Large intestine (tissue), 3 donors: Measurements from ENCODE around the gene TOGARAM2. TPM values are rescaled to one million over a fixed set of nuclear protein-coding genes. Genes with fewer than 3 reads are reported as not detected.
A peak's percentile ranks its signal among the peaks of the same experiment; 100 is the strongest.
"Not testable (repeated sequence)": the region's sequence is repeated elsewhere in the genome, so short reads cannot be mapped to it uniquely, and the experiment has no call there.

ENCODE experiments used
- DNase-seq, 2 donors: peaks; one replicate each; pipeline versions ENCODE4 v3.0.0 to v3.0.0-alpha.2; 2013
- H3K27ac ChIP-seq: one replicate; pipeline ENCODE4 v1.5.1; 2013; ENCODE audit warnings: low read length
- H3K27me3 ChIP-seq: 2 replicates; pipeline ENCODE4 v1.6.1; 2013; ENCODE audit warnings: low read length; ENCODE audit not compliant: control insufficient read depth, insufficient read depth
- H3K36me3 ChIP-seq: 2 replicates; pipeline ENCODE4 v1.6.1; 2013; ENCODE audit warnings: low read length; ENCODE audit not compliant: control insufficient read depth, insufficient read depth
- H3K4me1 ChIP-seq: one replicate; pipeline ENCODE4 v1.6.1; 2013; ENCODE audit warnings: low read length; ENCODE audit not compliant: control insufficient read depth, insufficient read depth
- H3K4me3 ChIP-seq: one replicate; pipeline ENCODE4 v1.5.1; 2013; ENCODE audit warnings: low read length
- H3K9me3 ChIP-seq: one replicate; pipeline ENCODE4 v1.6.1; 2013; ENCODE audit warnings: mild to moderate bottlenecking, low read depth, low read length, moderate library complexity; ENCODE audit not compliant: control insufficient read depth
- WGBS: methylation state at CpG from one replicate; pipeline ENCODE4 v1.1.5; 2013; ENCODE audit warnings: low lambda C conversion rate; ENCODE audit not compliant: insufficient coverage; 5-methylcytosine and 5-hydroxymethylcytosine counted together
- polyA plus RNA-seq: library from polyadenylated mRNA; unstranded; fragments of 120-200 nt; gene quantifications from one replicate; pipeline ENCODE4 v1.2.1, GENCODE V29; 2013

The TOGARAM2 gene
- polyA plus RNA-seq, 1 donor = 2.1 TPM

DNA sequence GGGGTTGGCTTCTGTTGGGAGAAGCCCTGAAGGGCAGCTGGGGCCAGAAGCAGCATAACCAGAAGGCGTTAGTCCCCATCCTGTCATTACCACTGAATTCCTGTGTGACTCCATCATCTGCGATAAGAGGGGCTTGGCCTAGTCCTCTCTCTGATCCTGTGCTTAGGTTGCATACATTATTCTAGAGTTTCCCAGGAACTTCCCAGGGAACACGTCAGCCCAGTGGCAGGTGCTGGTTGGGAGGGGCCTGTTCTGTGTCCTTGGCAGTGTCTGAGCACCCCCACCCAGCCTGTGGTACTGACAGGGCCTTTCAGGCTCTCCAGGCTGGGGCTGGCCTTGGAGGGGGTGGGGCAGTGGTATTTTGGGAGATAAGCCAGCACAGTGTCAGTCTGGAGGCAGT is 4.5 kb upstream of the TOGARAM2 start:
- Histone ChIP-seq H3K27me3 (no peaks in the 10 kb centered on the region), H3K36me3 (no peaks in the 10 kb centered on the region), H3K4me3 (no peak overlapping the region), H3K4me1 (peaks cover 3% of the 10 kb centered on the region), H3K27ac (no peak overlapping the region), H3K9me3 (no peaks in the 10 kb centered on the region)
- no CpG with 5 or more reads among the region's 3 CpGs for WGBS
- peak in 1 of 2 donors; percentile 64 for DNase-seq

DNA sequence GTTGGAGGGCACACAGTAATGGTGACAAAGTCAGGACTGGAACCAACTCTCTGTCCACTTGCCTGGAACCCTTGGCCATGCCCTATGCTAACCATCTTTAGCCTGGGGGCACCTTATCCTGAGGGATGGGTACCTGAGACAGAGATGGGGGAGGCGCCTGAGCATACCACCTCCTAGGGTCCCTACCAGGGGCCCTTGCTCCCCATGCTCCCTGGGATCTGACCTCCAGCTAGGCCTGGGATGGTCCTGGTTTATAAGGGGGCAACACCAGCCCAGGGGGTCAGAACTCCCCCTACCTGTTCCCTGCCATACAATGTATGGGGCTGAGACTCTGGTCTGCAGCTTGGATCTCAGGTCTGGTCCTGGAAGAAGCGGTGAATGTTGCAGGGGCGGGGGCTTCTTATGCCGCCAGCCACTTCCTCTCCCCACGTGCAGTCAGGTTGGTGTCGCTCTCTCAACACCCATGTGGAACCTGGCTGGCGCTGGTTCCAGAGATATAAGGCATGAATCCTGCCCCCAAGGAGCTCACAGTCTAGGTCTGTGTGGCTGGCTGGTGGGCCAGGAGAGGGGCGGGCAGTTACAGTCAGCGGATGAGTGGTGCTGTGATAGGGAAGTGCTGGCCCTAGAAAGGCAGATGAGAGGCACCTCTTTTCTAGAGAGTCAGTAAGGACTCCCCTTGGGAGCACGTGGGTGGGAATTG is 3.8 kb upstream of the TOGARAM2 start:
- H3K27me3 ChIP-seq = no peaks in the 10 kb centered on the region
- no peak overlapping the region for H3K27ac ChIP-seq
- DNase-seq = no peak
- no CpG with 5 or more reads among the region's 10 CpGs for WGBS
- no peaks in the 10 kb centered on the region for H3K36me3 ChIP-seq
- H3K4me3 ChIP-seq = no peak overlapping the region
- H3K4me1 ChIP-seq = peaks cover 3% of the 10 kb centered on the region
- no peaks in the 10 kb centered on the region for H3K9me3 ChIP-seq

DNA sequence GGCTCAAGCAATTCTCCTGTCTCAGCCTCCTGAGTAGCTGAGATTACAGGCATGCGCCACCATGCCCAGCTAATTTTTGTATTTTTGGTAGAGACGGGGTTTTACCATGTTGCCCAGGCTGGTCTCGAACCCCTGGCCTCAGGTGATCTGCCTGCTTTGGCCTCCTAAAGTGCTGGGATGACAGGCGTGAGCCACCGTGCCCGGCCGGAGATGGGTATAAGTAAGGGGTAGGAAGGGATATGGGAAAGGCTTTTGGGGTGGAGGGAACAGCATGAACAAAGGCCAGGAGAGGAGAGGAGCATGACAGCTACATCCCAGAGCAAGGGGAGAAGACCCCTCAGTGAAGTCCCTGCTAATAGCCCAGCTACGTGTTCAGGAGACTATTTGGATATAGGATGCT is 3.1 kb upstream of the TOGARAM2 start:
- WGBS = no CpG with 5 or more reads among the region's 8 CpGs
- not testable (repeated sequence) for H3K27ac ChIP-seq, H3K27me3 ChIP-seq, DNase-seq, H3K4me1 ChIP-seq, H3K36me3 ChIP-seq, H3K9me3 ChIP-seq, H3K4me3 ChIP-seq

DNA sequence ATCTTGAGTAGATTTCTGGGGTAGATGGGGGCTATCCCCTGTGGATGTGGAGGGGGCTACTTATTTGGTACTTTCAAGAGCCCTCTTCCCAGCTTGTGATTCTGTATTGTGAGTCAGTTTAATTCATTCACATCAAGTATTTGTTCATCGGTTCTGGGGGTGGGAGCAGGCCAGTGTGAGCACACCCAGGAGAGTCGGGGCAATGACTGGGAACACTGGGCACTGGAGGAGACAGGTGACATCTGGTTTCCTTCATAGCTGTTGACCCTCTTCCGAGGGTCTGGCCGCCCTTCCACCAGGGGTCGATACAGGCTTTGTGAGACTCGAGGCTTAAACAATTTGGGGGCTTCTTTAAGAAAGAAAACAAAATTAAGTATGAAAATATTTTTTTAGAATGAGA is 2.5 kb upstream of the TOGARAM2 start:
- H3K9me3 ChIP-seq = no peaks in the 10 kb centered on the region
- H3K4me1 ChIP-seq = peaks cover 3% of the 10 kb centered on the region
- no peaks in the 10 kb centered on the region for H3K27me3 ChIP-seq
- no peak overlapping the region for H3K27ac ChIP-seq
- H3K36me3 ChIP-seq = no peaks in the 10 kb centered on the region
- 80% methylated on average over 1 of the region's 6 CpGs for WGBS
- DNase-seq = no peak
- H3K4me3 ChIP-seq = no peak overlapping the region

DNA sequence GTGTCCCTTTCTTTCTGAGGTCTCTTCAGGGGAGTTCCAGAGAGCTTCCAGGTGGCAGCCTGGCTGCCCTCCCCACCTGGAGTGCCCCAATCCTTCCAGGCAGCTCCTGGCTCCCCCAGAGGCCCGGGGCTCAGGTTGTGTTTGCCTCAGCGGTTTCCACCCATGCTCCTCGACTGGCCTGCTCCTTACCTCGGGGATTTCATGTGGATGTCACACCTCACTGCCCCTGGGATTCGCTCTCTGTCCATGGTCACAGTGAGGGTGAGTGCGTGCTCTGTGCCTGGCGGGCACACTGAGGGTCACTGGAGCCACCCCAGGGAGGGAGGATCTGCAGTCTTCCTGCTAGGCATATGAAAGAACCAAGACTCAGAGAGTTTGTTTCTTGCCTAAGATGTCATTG is 2.1 kb upstream of the TOGARAM2 start:
- Histone ChIP-seq H3K36me3 (no peaks in the 10 kb centered on the region), H3K27ac (no peak overlapping the region), H3K9me3 (no peaks in the 10 kb centered on the region), H3K27me3 (no peaks in the 10 kb centered on the region), H3K4me1 (peaks cover 3% of the 10 kb centered on the region), H3K4me3 (no peak overlapping the region)
- WGBS = no CpG with 5 or more reads among the region's 7 CpGs
- DNase-seq = no peak

DNA sequence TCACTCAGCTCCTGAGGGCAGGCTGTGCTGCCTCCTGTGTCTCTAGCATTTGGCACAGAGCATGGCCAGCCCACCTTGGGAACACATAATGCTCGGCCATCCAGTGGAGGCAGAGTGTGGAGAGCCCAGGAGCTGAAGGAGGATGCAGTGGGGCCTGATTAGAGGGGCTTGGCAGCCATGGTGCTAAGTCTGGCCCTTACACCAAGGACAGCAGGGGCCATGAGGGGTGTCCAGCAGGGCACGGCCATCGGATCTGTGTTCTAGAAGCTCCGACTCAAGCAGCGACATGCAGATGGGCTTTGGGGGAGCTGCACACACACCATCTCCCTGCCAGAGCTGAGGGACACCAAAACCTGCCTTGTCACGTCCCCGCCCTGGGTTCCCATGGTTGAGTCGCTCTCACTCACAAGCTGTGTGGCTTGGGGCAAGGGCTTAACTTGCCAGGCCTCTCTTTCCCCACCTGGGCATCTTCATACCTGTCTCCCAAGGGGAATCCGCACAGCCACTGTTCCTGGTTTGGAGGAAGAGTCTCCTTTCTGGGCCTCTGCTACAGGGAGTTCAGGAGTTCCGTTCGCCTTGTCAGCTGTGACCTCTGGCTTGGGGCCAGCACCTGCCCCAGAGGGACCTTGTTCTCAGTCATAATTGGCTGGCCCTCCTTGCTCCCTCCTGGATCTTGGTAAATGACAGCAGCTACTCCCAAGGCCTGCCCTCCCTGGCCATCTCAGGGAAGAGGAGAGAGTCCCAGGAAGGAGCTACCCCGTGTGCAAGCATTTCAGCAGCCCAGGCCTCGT is 1.3 kb upstream of the TOGARAM2 start:
- no CpG with 5 or more reads among the region's 13 CpGs for WGBS
- DNase-seq = peak in 1 of 2 donors; percentile 38
- no peak overlapping the region for H3K4me3 ChIP-seq
- no peaks in the 10 kb centered on the region for H3K9me3 ChIP-seq
- no peak overlapping the region for H3K27ac ChIP-seq
- H3K36me3 ChIP-seq = no peaks in the 10 kb centered on the region
- no peaks in the 10 kb centered on the region for H3K27me3 ChIP-seq
- H3K4me1 ChIP-seq = peaks cover 3% of the 10 kb centered on the region

DNA sequence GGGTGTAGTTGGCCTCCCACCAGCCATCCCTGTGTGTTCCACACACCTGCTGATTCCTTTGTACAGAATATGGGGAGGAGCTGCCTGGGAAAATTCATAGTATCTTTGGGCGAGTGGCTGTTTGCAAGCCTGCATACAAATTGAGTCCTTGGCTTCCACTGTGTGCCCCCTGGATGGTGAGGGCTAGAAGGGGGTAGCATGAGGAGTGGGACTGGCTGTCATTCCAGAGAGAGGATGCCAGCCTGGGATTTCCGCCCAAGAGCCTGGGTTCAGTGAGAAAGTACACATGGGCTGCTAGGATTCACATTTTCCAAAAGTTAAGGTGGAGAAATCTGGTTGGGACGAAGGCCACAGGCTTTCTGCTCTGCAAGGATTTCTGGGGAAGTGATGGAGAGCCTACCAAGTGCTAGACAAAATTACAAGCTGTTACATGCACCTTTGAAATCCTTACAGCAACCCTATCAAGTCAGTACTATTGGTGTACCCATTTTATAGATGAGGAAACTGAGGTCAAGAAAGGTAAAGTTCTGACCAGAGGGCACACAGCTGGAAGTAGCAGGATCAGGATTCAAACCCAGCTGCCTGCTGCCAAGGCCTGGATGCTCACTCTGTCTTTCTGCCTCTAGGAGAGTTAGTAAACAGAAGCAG is 606 bp upstream of the TOGARAM2 start:
- H3K4me3 ChIP-seq = no peak overlapping the region
- WGBS = no CpG with 5 or more reads among the region's 3 CpGs
- H3K9me3 ChIP-seq = no peaks in the 10 kb centered on the region
- no peaks in the 10 kb centered on the region for H3K27me3 ChIP-seq
- peaks cover 3% of the 10 kb centered on the region for H3K4me1 ChIP-seq
- DNase-seq = no peak
- H3K36me3 ChIP-seq = no peaks in the 10 kb centered on the region
- H3K27ac ChIP-seq = peak overlapping the region; percentile 38

DNA sequence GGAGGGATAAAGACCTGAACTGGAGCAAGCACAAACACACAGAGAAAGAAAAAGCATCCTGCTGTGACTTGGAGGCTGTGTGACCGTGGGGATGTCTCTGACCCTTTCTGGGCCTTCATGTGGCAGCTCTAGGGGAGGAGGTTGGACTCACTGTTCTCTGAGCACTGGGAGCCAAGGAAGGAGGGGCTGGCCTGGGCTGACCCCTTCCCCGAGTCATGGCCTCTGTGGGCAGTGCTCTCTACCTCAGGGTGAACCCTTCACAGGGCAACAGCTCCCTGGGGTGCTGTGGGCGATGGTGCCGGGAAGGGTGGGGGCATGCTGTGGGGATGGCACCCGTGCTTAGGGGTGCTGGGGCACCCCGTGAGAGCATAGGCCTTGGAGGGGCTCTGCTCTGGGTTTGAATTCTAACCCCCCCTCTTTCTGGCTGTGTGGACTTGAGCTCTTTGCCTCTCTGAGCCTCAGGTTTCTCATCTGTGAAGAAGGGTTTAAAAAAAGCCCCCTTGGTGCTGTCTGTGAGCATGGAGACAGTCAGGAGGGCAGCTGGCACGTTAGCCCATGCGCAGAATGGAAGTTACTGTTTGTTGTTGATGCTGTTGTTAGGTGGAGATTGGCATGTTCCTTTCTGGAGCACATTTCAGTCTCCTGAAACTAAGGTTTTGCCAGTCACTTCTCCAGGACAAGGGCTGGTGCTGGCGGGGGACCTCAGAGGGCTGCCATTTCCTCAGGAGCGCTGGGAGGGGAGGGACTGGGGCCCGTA is 700 bp downstream of the TOGARAM2 start:
- Histone ChIP-seq H3K4me3 (no peak overlapping the region), H3K9me3 (no peaks in the 10 kb centered on the region), H3K27me3 (no peaks in the 10 kb centered on the region), H3K36me3 (no peaks in the 10 kb centered on the region), H3K27ac (peak overlapping the region; percentile 38), H3K4me1 (peaks cover 3% of the 10 kb centered on the region)
- no peak for DNase-seq
- WGBS = no CpG with 5 or more reads among the region's 11 CpGs

DNA sequence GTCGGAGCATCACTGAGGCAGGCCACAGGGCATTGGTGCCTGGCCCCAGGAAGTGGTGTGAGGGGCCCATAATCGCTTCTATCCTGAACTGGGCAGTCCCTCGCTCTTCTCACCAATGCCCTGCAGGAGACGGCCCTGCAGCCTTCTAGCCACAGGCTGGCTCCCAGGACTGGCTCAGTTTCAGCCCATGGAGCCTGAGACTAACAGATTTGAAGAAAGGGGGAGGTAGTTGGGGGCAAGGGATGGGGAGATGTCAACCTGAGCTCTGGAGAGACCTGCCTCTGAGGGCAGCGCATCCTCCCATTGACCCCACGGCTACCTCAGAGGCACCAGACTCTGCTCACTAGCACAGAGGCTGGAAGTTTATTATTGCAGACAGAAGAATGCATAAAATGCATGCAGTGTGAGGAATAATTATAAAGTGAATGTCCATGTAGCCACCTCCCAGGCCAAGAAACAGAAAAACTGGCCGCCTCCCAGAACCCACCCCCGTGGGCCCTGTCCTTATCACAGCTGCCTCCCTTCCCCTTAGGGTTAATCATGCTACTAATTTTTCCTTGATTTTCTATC is 1.4 kb downstream of the TOGARAM2 start:
- H3K36me3 ChIP-seq = no peaks in the 10 kb centered on the region
- H3K4me3 ChIP-seq = no peak overlapping the region
- H3K9me3 ChIP-seq = no peaks in the 10 kb centered on the region
- WGBS = 82% methylated on average over 2 of the region's 8 CpGs
- H3K27me3 ChIP-seq = no peaks in the 10 kb centered on the region
- H3K4me1 ChIP-seq = peaks cover 3% of the 10 kb centered on the region
- no peak for DNase-seq
- no peak overlapping the region for H3K27ac ChIP-seq

DNA sequence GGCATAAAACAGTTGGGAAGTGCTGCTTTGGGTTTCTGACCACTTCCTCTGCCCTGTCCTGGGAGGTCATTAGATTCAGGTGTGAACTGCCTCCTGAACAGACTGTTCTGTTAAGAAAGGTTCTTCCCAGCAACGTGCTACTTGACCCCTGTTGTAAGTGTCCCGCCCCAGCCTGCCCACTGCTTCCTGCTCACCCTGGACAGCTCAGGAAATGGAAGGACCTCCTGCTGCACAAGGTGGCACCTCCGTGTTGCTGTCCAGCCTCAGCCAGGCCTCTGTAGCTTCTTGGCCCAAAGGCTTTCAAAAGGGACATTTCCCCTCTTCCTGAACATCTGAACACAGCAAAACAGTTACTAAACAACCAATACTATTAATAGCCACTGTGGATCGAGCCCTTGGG is 5.3 kb downstream of the TOGARAM2 start:
- Histone ChIP-seq H3K9me3 (no peaks in the 10 kb centered on the region), H3K27ac (no peak overlapping the region), H3K27me3 (no peaks in the 10 kb centered on the region), H3K36me3 (no peaks in the 10 kb centered on the region), H3K4me3 (no peak overlapping the region), H3K4me1 (peaks cover under 1% of the 10 kb centered on the region)
- DNase-seq = no peak
- WGBS = no CpG with 5 or more reads among the region's 4 CpGs
